GM20000 (cell line): ENCODE measurements around the gene CNBP.

Experiments used
- DNase-seq: peaks from one replicate; pipeline ENCODE4 v3.0.0; 2012; ENCODE audit warnings: low spot score
- CTCF ChIP-seq: IDR thresholded peaks from 2 replicates; pipeline ENCODE4 v1.5.1; 2012; ENCODE audit warnings: mild to moderate bottlenecking, control low read depth; ENCODE audit errors: extremely low read depth, missing control alignments

Gene CNBP

GRCh38 chr3:129118745-129119144 is 65.0 kb downstream of the CNBP start:
- TF ChIP-seq CTCF, result no peak
- no peak for DNase-seq
